DMS 273 (cell line): ENCODE results near the gene BEGAIN.

Source experiments
- DNase-seq: peaks from one replicate; lab custom pipeline; 2025; ENCODE audit not compliant: unreplicated experiment; lab: John Stamatoyannopoulos, UW

The BEGAIN gene, protein sequence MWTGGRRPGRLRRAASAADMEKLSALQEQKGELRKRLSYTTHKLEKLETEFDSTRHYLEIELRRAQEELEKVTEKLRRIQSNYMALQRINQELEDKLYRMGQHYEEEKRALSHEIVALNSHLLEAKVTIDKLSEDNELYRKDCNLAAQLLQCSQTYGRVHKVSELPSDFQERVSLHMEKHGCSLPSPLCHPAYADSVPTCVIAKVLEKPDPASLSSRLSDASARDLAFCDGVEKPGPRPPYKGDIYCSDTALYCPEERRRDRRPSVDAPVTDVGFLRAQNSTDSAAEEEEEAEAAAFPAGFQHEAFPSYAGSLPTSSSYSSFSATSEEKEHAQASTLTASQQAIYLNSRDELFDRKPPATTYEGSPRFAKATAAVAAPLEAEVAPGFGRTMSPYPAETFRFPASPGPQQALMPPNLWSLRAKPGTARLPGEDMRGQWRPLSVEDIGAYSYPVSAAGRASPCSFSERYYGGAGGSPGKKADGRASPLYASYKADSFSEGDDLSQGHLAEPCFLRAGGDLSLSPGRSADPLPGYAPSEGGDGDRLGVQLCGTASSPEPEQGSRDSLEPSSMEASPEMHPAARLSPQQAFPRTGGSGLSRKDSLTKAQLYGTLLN

GRCh38 chr14:100587086-100587762, at the start of gene BEGAIN:
TSS of gene BEGAIN (minus strand) at chr14:100587417. CDS start at chr14:100587290, 127 bp downstream.
- DNase-seq: peak; percentile 82

GRCh38 chr14:100636559-100636958, 49.3 kb upstream of the BEGAIN start:
- no peak for DNase-seq

GRCh38 chr14:100634026-100634425, 46.8 kb upstream of the BEGAIN start:
- DNase-seq: no peak

DNA sequence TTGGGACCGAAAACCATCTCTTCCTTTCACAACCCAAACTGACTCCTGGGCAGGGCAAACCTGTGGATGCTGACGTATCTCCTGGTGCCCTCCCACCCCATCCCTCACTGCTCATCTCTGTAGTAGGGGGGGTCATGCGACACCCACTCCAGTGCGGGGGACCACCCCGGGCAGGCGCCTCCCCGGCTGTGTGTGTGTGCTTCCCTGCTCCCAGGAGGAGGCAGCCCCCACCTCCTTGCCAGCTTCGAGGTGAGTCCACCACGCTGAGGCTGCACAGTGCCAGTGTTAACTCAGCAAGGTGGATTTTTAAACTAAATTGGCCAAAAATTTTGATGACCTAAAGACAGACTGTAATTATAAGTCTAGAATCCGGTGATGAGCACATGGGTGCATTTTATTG, 46.2 kb upstream of the BEGAIN start:
- DNase-seq: no peak

DNA sequence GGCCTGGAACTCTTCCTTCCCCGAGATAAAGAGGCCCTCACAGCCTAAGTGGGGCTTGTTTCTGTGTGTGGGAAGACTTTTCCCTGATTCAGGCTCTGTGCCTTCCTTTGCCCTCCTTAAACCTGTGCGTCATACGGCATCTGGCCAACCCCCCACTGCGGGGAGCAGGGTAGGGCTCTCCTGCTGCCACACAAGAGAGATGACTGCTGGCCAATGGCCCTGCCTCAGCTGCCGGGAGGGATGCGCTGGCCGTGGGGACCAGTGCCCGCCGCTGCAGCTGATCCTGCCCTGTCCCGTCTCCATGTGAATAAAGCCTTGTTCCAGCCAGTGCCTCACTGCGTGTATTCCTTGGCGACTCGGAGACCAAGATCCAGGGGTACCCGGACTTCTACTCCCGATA, 42.5 kb upstream of the BEGAIN start:
- DNase-seq: peak; percentile 86

DNA sequence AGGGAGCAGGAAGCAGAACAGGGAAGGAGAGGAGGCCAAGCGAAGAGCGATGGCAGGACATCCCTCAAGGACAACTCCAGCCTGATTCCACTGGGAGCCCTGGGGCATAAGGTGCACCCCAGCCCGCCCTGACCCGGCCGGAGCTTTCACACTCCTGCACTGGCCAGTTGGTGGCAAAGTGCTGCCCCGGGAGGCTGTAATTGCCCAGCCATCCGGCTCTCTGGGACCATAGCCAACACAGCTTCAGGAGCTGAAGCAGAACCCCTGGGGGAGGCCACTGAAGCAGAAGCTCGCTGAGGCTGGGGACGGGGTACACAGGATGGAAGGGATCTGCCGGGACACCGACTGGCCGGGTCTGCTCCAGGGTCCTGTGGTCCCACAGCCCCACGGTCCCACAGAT, 41.9 kb upstream of the BEGAIN start:
- peak; percentile 67 for DNase-seq

- no peak for DNase-seq
Measured at GRCh38 chr14:100628225-100628624, 41.0 kb upstream of the BEGAIN start.

GRCh38 chr14:100626614-100627013, 39.4 kb upstream of the BEGAIN start:
- DNase-seq: no peak

DNA sequence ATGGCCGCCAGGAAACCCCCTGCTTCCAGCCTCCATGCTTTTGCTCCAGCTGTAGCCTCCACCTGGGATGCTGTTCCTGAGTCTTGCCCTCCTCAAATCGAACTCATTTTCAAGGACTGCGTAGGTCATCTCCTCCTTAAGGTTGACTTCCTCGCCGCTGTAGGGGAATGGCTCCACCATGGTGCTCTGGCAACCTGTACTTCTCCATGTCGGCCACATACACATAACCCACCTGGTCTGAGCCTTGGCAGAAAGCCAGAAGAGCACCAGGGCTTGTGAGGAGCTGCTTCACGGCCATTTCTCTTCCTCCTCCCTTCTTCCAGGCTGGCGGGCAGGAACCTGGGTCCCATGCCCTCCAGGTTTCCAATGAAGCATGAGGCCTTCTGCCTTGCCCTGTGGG, 36.7 kb upstream of the BEGAIN start:
- DNase-seq: no peak

DNA sequence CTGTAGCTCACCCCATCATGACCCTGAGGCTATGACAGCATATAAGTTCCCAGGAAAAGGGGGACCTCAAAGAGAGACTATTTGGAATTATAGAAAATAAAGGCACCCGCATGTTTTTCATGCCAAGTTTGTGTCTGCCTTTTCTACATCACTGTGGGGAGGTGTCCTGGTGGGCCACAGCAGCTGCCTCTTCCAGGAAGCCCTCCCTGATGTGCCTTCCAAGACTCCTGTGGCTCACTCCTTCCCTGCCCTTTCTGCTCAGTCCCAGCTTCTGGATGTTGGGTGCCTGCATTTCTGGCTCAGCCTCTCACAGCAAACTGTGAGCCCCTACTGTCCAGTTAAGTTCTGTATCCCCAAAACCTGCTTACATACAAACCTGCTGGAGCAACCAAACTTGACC, 36.3 kb upstream of the BEGAIN start:
- DNase-seq: no peak

GRCh38 chr14:100622708-100623485, 35.7 kb upstream of the BEGAIN start:
- DNase-seq: no peak

- peak; percentile 60 for DNase-seq
Measured at GRCh38 chr14:100622224-100622623, 35.0 kb upstream of the BEGAIN start.

GRCh38 chr14:100621806-100622205, 34.6 kb upstream of the BEGAIN start:
- DNase-seq: peak; percentile 52

- DNase-seq: peak; percentile 41
Measured at GRCh38 chr14:100620255-100621100, 33.3 kb upstream of the BEGAIN start.

- DNase-seq: peak; percentile 35
Measured at GRCh38 chr14:100619396-100620254, 32.4 kb upstream of the BEGAIN start.

DNA sequence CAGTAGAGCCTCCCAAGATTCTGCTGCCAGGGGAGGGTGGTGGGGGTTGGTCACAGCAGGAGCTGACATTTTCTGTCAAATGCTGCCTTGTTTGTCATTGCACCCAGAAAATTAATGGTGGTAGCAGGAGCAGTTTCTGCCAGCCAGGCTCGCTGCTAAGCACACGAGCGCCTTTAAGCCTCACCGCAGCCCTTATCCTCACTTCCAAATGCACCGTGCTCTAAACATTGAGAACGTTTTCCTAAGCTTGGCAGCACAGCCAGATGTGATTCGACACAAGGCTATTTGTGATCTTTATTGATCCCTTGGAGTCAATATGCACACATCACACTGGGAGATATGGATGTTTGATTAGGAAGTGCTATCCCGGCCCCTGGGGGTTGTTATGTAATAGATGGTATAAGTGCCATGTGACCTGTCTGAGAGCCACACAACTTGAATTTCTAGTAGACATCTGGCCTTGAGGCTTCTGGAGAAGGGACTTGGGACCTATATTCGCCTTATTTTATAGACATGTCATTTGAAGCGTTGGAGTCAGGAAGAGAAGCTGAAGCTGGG, 31.6 kb upstream of the BEGAIN start:
- no peak for DNase-seq

DNA sequence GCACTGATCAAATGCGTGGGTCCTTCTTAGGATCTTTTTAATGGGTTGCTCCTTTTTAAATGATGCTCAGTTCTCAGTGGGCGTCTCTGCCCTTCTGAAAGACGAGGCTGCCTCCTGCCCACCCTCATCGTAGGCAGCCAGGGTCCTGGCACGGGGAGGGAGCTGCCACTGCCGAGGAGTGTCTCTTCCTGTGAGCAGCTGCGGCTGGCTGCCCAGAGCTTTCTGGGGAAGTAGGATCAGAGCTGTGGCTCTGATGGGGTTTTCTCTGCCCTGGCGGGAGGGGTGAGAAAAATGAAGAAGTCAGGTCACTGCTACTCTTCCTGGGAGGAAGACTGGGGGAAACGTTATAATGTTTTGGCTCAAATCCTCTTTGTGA, 31.1 kb upstream of the BEGAIN start:
- no peak for DNase-seq

- DNase-seq: peak; percentile 68
Measured at GRCh38 chr14:100617410-100618317, 30.4 kb upstream of the BEGAIN start.
